Pancreas (tissue), 10 donors: ENCODE data around the gene TGFB2. TPM values are rescaled to one million over a fixed set of nuclear protein-coding genes. Genes with fewer than 3 reads are reported as not detected.
A peak's percentile ranks its signal among the peaks of the same experiment; 100 is the strongest.

Source experiments
- ATAC-seq, 4 donors: fragments of 200-7000 bp; cut with Tn5 transposase; one replicate each; pipeline versions ENCODE4 v1.8.0 to v1.9.1; 2020; ENCODE audit warnings: mild to moderate bottlenecking in 4 of 4, moderate library complexity in 4 of 4
- DNase-seq, 6 donors: peaks; one replicate each; pipeline ENCODE4 v3.0.0-alpha.2; 2020
- FAIRE-seq: peaks from 2 replicates; lab custom pipeline; 2012; peaks lifted over from hg19 to GRCh38; lab: Jason Lieb, UNC
- H3K27ac ChIP-seq, 4 donors: fragments of 200-600 bp; sonication (generic); 1 replicate in 3 of 4; 2 replicates in 1 of 4; pipeline versions ENCODE4 v1.5.0 to v1.8.0; 2020
- H3K27me3 ChIP-seq, 4 donors: fragments of 200-600 bp; one replicate each; pipeline ENCODE4 v1.8.0; 2021
- H3K36me3 ChIP-seq, 3 donors: fragments of 200-600 bp; sonication (generic) in 1 of 3; one replicate each; pipeline versions ENCODE4 v1.5.0 to v1.8.0; 2020 to 2021
- H3K4me1 ChIP-seq, 3 donors: fragments of 200-600 bp; one replicate each; pipeline ENCODE4 v1.8.0; 2021
- H3K4me3 ChIP-seq, 4 donors: fragments of 200-600 bp; sonication (generic) in 2 of 4; one replicate each; pipeline versions ENCODE4 v1.5.0 to v1.8.0; 2020 to 2021
- H3K9me3 ChIP-seq, 4 donors: fragments of 200-600 bp; one replicate each; pipeline ENCODE4 v1.8.0; 2021
- CTCF ChIP-seq, 4 donors: fragments of 200-600 bp; sonication (generic) in 3 of 4; IDR thresholded peaks; one replicate each; pipeline versions ENCODE4 v1.5.0 to v1.8.0; 2021; ENCODE audit warnings: antibody characterized with exemption in 4 of 4
- WGBS, 2 donors: extraction: QIAGEN DNeasy Blood & Tissue Kit; methylation state at CpG; one replicate each; pipeline ENCODE4 v1.1.7; 2013; 5-methylcytosine and 5-hydroxymethylcytosine counted together
- intact Hi-C, 3 donors: fragments of 100-400 bp; cut with DNase I; formaldehyde crosslinking; loops; one replicate each; pipeline versions ENCODE4 v1.11.1 to v1.14.2; 2022
- polyA plus RNA-seq, 2 donors: library from polyadenylated mRNA; stranded (reverse); fragments of 200-250 nt; gene quantifications; one replicate each; pipeline ENCODE4 v1.2.3, GENCODE V29; 2013
- total RNA-seq, 6 donors: library from RNA; stranded (reverse); fragmentation: NEBNext Ultra II Directional in 4 of 6; extraction: Animal tissue kit (Norgen Biotek cat#: 25700) in 4 of 6; gene quantifications; one replicate each; pipeline versions ENCODE4 v1.2.1 to v1.2.4, GENCODE V29; 2021 to 2023
- donor health status: healthy with polysubstance abuse.
- donor health status: DM: no; HTN: no; CAD: no; lungs with moderate emphysema.
- donor health status: DM: no; HTN: no; CAD: no.
- donor health status: control.
- donor health status: control.
- donor health status: Bipolar disorder and iron deficiency.
- donor health status: DM: yes; HTN: yes; CAD: no.
- donor health status: DM: no; HTN: no; CAD: no.
- donor health status: DM: no; HTN: no; CAD: no.
- donor health status: DM: yes; HTN: yes; CAD: no.

The TGFB2 gene
- total and polyA plus RNA-seq, 8 donors = 1.6 to 20.3 (median 2.9) TPM

- Histone ChIP-seq H3K9me3 (no peaks in the 10 kb centered on the region), H3K4me3 (no peak overlapping the region), H3K4me1 (peaks cover 0 to 6% (median 0%) of the 10 kb centered on the region in 3 donors), H3K36me3 (no peaks in the 10 kb centered on the region), H3K27ac (peak overlapping the region in 2 of 4 donors; percentile 22 to 31), H3K27me3 (no peaks in the 10 kb centered on the region)
- DNase-seq (no peak), ATAC-seq (peak in 3 of 4 donors; percentile 31 to 50 (median 37)), FAIRE-seq (no peak)
- TF ChIP-seq CTCF (IDR thresholded peaks at IDR 0.05) = no peak
- intact Hi-C loops = no loop called here
- WGBS, 2 donors = 53 to 57% methylated on average over 8 of the region's 8 CpGs
Observed at GRCh38 chr1:218371927-218372672, 27.0 kb downstream of the TGFB2 start.

- 53 to 59% methylated on average over 7 of the region's 7 CpGs for WGBS, 2 donors
- H3K4me1 ChIP-seq = no peaks in the 10 kb centered on the region
- no peaks in the 10 kb centered on the region for H3K27me3 ChIP-seq
- no peak for TF ChIP-seq CTCF (IDR thresholded peaks at IDR 0.05)
- H3K27ac ChIP-seq = no peak overlapping the region
- no peaks in the 10 kb centered on the region for H3K9me3 ChIP-seq
- intact Hi-C loops = no loop called here
- no peak overlapping the region for H3K4me3 ChIP-seq
- ATAC-seq (peak in 2 of 4 donors; percentile 19 to 23), DNase-seq (no peak), FAIRE-seq (no peak)
- H3K36me3 ChIP-seq = no peaks in the 10 kb centered on the region
Observed at GRCh38 chr1:218374401-218375353, 29.5 kb downstream of the TGFB2 start.

GRCh38 chr1:218376722-218377121, 31.6 kb downstream of the TGFB2 start:
- ATAC-seq = no peak
- H3K9me3 ChIP-seq = no peaks in the 10 kb centered on the region
- H3K4me1 ChIP-seq = peaks cover 0 to 6% (median 0%) of the 10 kb centered on the region in 3 donors

DNA sequence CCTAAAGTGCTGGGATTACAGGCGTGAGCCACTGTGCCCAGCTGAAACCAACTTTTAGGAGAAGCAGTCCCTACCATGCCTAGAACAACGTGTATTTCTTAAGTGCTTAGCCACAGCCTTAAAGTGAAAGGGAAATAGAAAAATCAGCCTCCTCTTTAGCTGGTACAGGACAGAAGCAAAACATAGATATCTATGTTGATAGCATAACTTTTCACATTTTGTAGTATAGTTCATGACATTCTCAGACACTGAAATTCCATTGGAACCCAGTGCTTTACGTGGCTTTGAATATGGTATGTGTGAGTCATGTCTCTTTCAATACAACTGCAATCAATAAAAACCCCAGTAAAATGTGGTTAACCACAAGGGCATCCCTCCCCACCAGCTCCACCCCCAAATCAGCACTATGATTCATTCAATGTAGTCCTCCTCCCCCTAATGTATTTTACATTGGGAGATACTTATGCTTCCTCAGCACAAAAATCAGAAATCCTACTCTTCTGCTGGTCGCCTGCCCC, 32.1 kb downstream of the TGFB2 start:
- no peak for TF ChIP-seq CTCF (IDR thresholded peaks at IDR 0.05)
- peaks cover 0 to 6% (median 0%) of the 10 kb centered on the region in 3 donors for H3K4me1 ChIP-seq
- ATAC-seq = peak in 2 of 4 donors; percentile 28 to 37
- FAIRE-seq = no peak
- intact Hi-C loops = no loop called here
- H3K36me3 ChIP-seq = no peaks in the 10 kb centered on the region
- no peak overlapping the region for H3K27ac ChIP-seq
- no peaks in the 10 kb centered on the region for H3K9me3 ChIP-seq
- 63 to 79% methylated on average over 4 of the region's 4 CpGs for WGBS, 2 donors
- no peak overlapping the region for H3K4me3 ChIP-seq
- H3K27me3 ChIP-seq = no peaks in the 10 kb centered on the region
- no peak for DNase-seq

More at GRCh38 chr1:218376722-218377121, 31.6 kb downstream of the TGFB2 start:
- Histone ChIP-seq H3K36me3 (no peaks in the 10 kb centered on the region), H3K27me3 (no peaks in the 10 kb centered on the region), H3K4me3 (no peak overlapping the region), H3K27ac (no peak overlapping the region)
- TF ChIP-seq CTCF (IDR thresholded peaks at IDR 0.05) = no peak
- intact Hi-C loops = no loop called here
- 66 to 74% methylated on average over 2 of the region's 2 CpGs for WGBS, 2 donors
- FAIRE-seq (no peak), DNase-seq (no peak)
